GM19328 (cell line): ENCODE data around the gene MYO5A.

Experiments
- ATAC-seq: cut with Tn5 transposase; IDR thresholded peaks from one replicate; pipeline ENCODE4 v1.9.1; 2021; ENCODE audit warnings: mild to moderate bottlenecking, moderate library complexity; ENCODE audit not compliant: unreplicated experiment

Gene MYO5A

GRCh38 chr15:52263563-52264282, 265.0 kb downstream of the MYO5A start:
- ATAC-seq = no peak

GRCh38 chr15:52262364-52262763, 266.3 kb downstream of the MYO5A start:
- no peak for ATAC-seq

- peak; percentile 97 for ATAC-seq
These were observed 267.0 kb downstream of the MYO5A start for GRCh38 chr15:52261498-52262242.

GRCh38 chr15:52261026-52261425, 267.7 kb downstream of the MYO5A start:
- ATAC-seq = no peak

- no peak for ATAC-seq
These were observed 269.2 kb downstream of the MYO5A start for GRCh38 chr15:52259503-52259902.

- no peak for ATAC-seq
These were observed 270.2 kb downstream of the MYO5A start for GRCh38 chr15:52258461-52258860.

GRCh38 chr15:52257734-52258062, 271.0 kb downstream of the MYO5A start:
- ATAC-seq = no peak
